GM10847 (cell line): Measurements from ENCODE around the gene PPP6R3.

Experiments
- POLR2A ChIP-seq: IDR thresholded peaks from 2 replicates; pipeline ENCODE4 v1.6.1; 2011; ENCODE audit not compliant: insufficient read length; ENCODE audit errors: extremely low read depth

Gene PPP6R3

GRCh38 chr11:68575025-68575665 is 114.6 kb downstream of the PPP6R3 start:
- no peak for TF ChIP-seq POLR2A

GRCh38 chr11:68579455-68579854 is 118.9 kb downstream of the PPP6R3 start:
- TF ChIP-seq POLR2A, result no peak

GRCh38 chr11:68581439-68581838 is 120.9 kb downstream of the PPP6R3 start:
- no peak for TF ChIP-seq POLR2A

DNA sequence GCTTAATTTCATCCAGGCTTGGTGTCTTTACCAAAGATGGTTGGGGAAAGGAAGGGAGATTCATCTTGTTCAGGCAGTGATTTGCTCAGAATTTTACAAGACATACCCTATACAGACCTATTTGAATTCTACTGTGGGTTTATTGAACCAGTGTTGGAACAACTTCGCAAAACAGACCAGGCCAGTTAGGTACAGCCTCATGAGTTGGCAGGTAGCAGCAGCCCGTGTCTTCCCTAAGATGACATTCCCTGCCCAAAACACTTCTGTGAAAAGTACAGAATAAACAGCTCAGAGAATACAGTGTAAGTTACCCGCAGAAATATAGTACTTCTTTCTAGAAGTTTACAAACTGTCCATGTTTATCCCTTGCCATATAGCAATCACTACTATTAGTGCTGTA is 121.3 kb downstream of the PPP6R3 start:
- TF ChIP-seq POLR2A, result no peak

DNA sequence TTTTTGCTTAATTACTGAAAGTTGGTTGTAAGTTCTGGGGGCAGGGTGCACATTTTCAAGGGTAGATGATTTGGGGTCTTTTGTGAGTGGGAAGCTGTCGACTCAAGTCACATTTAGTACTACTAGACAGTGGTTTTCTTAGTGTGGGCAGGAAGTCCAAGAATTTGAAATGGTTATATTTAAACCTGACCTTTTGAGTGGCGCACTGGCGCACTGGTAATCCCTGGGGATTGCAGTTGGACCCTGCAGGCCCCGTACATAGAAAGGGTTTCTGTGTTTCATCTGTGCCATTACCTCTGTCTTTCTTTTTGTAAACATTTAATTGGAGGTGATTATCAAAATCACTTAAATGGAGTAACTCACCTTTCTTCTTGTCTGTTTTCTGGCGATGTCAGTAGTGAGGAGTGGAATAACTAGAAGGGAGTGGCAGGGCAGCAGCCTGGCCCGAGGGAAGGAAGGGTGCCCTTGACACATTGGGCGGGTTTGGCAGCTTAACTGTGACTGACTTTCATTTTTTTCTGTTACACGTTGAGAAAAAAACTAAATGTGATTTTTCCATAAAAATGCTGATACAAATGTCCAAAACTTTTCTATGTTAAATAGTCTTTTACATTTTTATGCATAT is 122.0 kb downstream of the PPP6R3 start:
- TF ChIP-seq POLR2A, result no peak

GRCh38 chr11:68583041-68583446 is 122.5 kb downstream of the PPP6R3 start:
- no peak for TF ChIP-seq POLR2A

GRCh38 chr11:68584097-68584496 is 123.5 kb downstream of the PPP6R3 start:
- no peak for TF ChIP-seq POLR2A

DNA sequence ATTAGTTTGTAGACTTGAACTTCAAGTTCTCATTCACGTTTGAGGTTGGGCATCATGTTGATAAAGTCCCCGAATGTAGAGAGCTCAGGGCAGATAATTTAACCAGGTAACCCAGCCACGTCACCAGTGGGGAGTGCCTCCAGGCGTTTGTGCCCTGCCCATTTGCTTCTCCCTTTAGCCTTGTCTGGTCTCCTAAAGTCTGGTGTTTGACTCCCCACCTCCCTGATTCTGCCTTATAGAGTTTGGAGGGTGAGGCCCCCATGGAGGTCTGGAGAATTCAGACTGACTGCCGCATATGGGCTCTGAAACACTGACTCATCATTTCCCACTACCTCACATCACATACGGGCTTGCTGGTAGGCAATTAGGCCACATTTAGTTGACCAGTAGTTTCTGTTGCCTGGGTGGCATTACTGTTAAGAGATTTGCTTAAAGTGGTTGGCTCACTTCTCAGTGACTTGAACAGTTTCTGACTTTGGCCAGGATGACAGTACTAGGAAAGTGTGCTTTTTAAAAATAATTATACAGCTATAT is 124.5 kb downstream of the PPP6R3 start:
- TF ChIP-seq POLR2A, result no peak

- TF ChIP-seq POLR2A, result no peak
These were observed 129.1 kb downstream of the PPP6R3 start for GRCh38 chr11:68589547-68590216.

DNA sequence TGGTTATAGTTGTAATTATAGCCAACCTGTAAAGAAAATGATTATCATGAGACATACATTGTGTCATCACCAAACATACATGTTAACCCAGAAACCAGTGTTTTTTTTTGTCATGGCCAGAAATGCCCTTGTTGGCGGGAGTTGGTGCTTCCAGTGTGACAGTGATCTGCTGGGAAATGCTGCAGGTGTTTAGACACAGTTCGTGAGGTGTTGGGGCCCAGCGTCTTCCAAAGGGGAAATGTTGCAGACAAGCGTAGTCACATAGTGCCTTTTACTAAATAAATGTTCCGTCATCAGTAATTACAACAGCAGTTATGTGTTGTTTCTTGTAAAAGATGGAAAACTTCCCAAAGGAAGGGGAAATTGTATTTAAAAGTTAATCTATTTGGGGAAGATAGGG is 131.2 kb downstream of the PPP6R3 start:
- no peak for TF ChIP-seq POLR2A

- TF ChIP-seq POLR2A, result no peak
These were observed 132.9 kb downstream of the PPP6R3 start for GRCh38 chr11:68593441-68593840.

DNA sequence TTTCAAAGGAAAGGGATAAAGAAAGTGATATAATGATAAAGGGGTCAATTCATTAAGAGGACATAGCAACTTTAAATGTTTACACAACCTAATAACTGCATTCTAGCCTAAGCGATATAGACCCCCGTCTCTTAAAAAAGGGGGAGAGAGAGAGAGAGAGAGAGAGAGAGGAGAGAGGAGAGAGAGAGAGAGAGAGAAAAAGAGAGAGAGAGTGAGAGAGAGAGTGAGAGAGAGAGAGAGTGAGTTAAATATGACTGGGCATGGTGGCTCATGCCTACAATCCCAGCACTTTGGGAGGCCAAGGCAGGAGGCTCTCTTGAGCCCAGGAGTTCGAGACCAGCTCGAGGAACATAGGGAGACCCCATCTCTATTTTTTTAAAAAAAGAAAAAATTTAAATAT is 133.6 kb downstream of the PPP6R3 start:
- TF ChIP-seq POLR2A, result no peak

GRCh38 chr11:68596231-68596630 is 135.7 kb downstream of the PPP6R3 start:
- TF ChIP-seq POLR2A, result no peak

DNA sequence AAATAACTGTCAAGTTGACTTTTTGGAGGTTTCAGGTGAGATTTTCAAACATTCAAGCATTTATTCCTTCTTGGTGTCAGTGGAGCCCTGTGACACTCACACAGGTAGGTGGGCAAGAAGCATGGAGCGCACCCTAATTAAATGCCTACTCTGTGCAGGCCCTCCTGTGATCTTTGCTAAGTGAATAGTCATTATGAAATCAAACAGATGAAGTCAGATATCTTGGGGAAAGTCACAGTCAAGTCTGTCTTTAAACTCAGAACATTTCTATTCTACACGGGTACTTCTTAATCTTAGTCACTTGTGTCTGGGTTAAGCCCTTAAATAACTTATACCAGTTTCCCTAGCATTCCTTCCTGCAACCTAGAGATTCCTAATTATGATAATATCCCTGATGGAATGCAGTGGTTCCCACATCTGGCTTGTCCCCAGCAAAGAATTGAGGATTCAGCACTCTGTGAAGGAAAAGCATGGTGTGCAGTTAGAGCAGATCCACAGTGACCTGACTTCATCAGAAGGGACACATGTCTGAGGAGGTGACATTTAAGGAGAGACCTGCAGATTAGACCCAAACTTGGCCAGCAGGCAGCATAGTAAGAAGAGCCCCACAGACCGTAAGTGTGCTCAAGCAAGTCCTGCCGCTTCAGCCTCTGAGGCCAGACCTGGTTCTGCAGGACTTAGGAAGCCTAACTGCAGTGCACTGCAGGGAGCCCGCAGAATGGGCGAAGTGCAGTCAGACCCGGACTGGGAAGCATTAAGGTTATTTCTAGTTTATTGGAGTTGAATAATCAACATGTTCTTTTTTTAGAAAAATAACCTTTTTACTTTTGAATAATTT is 138.5 kb downstream of the PPP6R3 start:
- no peak for TF ChIP-seq POLR2A

DNA sequence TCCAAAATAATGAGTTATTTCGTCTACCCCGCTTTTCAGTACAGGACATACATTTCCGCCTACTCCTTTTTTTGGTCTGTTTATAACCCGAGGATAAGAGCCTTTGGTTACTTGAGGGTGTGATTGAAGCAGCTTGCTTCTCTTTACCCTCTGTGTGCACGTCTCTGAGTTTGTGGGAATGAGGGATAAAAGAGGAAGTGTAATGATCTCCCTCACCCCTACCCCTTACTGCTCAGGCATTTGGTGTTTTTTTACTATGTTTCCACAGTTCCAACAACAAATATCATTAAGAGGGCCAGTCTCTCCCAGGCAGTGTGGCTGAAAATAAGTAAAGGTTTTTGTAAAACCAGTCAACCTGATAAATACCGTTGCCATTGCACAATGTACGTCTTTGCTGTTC is 140.6 kb downstream of the PPP6R3 start:
- no peak for TF ChIP-seq POLR2A
